Pancreas (tissue), 10 donors: ENCODE measurements around the gene MYO10. TPM values are rescaled to one million over a fixed set of nuclear protein-coding genes. Genes with fewer than 3 reads are reported as not detected.
"Not testable (repeated sequence)": the region's sequence is repeated elsewhere in the genome, so short reads cannot be mapped to it uniquely, and the experiment has no call there.

Source experiments
- ATAC-seq, 4 donors: fragments of 200-7000 bp; cut with Tn5 transposase; one replicate each; pipeline versions ENCODE4 v1.8.0 to v1.9.1; 2020; ENCODE audit warnings: mild to moderate bottlenecking in 4 of 4, moderate library complexity in 4 of 4
- DNase-seq, 6 donors: peaks; one replicate each; pipeline ENCODE4 v3.0.0-alpha.2; 2020
- FAIRE-seq: peaks from 2 replicates; lab custom pipeline; 2012; peaks lifted over from hg19 to GRCh38; lab: Jason Lieb, UNC
- H3K27ac ChIP-seq, 4 donors: fragments of 200-600 bp; sonication (generic); 1 replicate in 3 of 4; 2 replicates in 1 of 4; pipeline versions ENCODE4 v1.5.0 to v1.8.0; 2020
- H3K27me3 ChIP-seq, 4 donors: fragments of 200-600 bp; one replicate each; pipeline ENCODE4 v1.8.0; 2021
- H3K36me3 ChIP-seq, 3 donors: fragments of 200-600 bp; sonication (generic) in 1 of 3; one replicate each; pipeline versions ENCODE4 v1.5.0 to v1.8.0; 2020 to 2021
- H3K4me1 ChIP-seq, 3 donors: fragments of 200-600 bp; one replicate each; pipeline ENCODE4 v1.8.0; 2021
- H3K4me3 ChIP-seq, 4 donors: fragments of 200-600 bp; sonication (generic) in 2 of 4; one replicate each; pipeline versions ENCODE4 v1.5.0 to v1.8.0; 2020 to 2021
- H3K9me3 ChIP-seq, 4 donors: fragments of 200-600 bp; one replicate each; pipeline ENCODE4 v1.8.0; 2021
- WGBS, 2 donors: extraction: QIAGEN DNeasy Blood & Tissue Kit; methylation state at CpG; one replicate each; pipeline ENCODE4 v1.1.7; 2013; 5-methylcytosine and 5-hydroxymethylcytosine counted together
- intact Hi-C, 3 donors: fragments of 100-400 bp; cut with DNase I; formaldehyde crosslinking; loops; one replicate each; pipeline versions ENCODE4 v1.11.1 to v1.14.2; 2022
- polyA plus RNA-seq, 2 donors: library from polyadenylated mRNA; stranded (reverse); fragments of 200-250 nt; gene quantifications; one replicate each; pipeline ENCODE4 v1.2.3, GENCODE V29; 2013
- total RNA-seq, 6 donors: library from RNA; stranded (reverse); fragmentation: NEBNext Ultra II Directional in 4 of 6; extraction: Animal tissue kit (Norgen Biotek cat#: 25700) in 4 of 6; gene quantifications; one replicate each; pipeline versions ENCODE4 v1.2.1 to v1.2.4, GENCODE V29; 2021 to 2023
- TF ChIP-seq, protein P1 (sequence below), 4 donors: fragments of 200-600 bp; sonication (generic) in 3 of 4; IDR thresholded peaks; one replicate each; pipeline versions ENCODE4 v1.5.0 to v1.8.0; 2021; ENCODE audit warnings: antibody characterized with exemption in 4 of 4
- donor health status: healthy with polysubstance abuse.
- donor health status: DM: no; HTN: no; CAD: no; lungs with moderate emphysema.
- donor health status: DM: no; HTN: no; CAD: no.
- donor health status: control.
- donor health status: control.
- donor health status: Bipolar disorder and iron deficiency.
- donor health status: DM: yes; HTN: yes; CAD: no.
- donor health status: DM: no; HTN: no; CAD: no.
- donor health status: DM: no; HTN: no; CAD: no.
- donor health status: DM: yes; HTN: yes; CAD: no.

MYO10 gene
- total and polyA plus RNA-seq, 8 donors: 11.5 to 47.3 (median 34.8) TPM

DNA sequence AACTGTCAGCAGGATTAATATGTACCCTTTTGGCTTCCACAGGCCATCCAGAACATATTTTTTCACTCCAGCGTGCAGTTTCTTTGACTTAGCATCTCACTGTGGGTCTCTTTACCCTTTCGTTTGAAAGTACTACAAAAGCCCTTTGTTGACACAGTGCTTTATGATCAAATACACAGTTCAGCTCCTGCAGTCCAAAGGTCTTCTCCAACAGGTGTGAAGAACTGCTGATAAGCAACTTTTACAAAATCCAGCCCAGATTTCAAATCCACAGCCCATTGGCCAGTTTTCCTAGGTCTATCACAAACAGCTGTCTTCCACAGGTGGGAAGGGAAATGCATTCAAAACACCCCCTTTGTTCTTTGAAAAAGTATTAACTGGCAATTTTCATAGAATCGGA is 54.8 kb downstream of the MYO10 start:
- FAIRE-seq (no peak), ATAC-seq (peak; percentile 87 to 94 (median 89)), DNase-seq (peak in 3 of 6 donors; percentile 48 to 58 (median 56))
- Histone ChIP-seq H3K36me3 (no peaks in the 10 kb centered on the region), H3K4me3 (peak overlapping the region in 1 of 4 donors; percentile 6), H3K27ac (peak overlapping the region in 3 of 4 donors; percentile 12 to 79 (median 62)), H3K9me3 (no peaks in the 10 kb centered on the region), H3K27me3 (no peaks in the 10 kb centered on the region), H3K4me1 (peaks cover 49 to 66% (median 60%) of the 10 kb centered on the region in 3 donors)
- 8% methylated on average over 3 of the region's 3 CpGs for WGBS, 2 donors
- TF ChIP-seq, protein P1, sequence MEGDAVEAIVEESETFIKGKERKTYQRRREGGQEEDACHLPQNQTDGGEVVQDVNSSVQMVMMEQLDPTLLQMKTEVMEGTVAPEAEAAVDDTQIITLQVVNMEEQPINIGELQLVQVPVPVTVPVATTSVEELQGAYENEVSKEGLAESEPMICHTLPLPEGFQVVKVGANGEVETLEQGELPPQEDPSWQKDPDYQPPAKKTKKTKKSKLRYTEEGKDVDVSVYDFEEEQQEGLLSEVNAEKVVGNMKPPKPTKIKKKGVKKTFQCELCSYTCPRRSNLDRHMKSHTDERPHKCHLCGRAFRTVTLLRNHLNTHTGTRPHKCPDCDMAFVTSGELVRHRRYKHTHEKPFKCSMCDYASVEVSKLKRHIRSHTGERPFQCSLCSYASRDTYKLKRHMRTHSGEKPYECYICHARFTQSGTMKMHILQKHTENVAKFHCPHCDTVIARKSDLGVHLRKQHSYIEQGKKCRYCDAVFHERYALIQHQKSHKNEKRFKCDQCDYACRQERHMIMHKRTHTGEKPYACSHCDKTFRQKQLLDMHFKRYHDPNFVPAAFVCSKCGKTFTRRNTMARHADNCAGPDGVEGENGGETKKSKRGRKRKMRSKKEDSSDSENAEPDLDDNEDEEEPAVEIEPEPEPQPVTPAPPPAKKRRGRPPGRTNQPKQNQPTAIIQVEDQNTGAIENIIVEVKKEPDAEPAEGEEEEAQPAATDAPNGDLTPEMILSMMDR (IDR thresholded peaks at IDR 0.05): no peak
- intact Hi-C loops: no loop called here

DNA sequence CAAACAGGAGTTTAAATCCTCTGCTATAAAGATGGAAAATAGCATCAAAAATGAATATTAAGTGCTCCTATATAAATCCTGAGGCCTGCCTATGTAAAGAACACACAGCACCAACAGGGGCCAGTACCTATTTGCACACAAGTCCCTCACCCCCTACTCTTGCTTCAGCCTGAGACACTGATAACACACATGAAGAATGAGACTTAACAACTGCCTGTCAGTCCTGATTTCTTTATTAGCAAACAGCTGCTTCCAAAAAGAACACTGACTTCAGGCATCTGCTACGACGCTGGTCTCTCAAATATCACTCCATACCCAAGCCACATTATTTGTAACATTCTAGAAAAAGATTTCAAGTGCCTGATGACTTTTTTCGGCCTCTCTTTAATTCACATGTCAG is 55.5 kb downstream of the MYO10 start:
- H3K27me3 ChIP-seq: no peaks in the 10 kb centered on the region
- peak in 3 of 4 donors; percentile 2 to 5 (median 3) for ATAC-seq

DNA sequence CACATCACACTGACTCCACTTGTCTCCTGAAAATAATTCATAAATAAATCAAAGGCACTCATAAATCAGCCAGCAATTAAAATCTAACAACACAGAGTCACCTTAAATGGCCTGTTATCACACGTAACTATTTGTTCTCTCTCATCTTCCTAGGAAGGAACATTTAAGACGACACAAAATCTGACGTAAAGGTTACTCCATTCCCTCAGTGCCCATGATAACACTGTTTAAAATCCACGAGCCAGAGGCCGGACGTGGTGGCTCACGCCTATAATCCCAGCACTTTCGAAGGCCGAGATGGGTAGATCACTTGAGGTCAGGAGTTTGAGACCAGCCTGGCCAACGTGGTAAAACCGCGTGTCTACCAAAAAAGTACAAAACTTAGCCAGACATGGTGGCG is 56.4 kb downstream of the MYO10 start:
- TF ChIP-seq, protein P1 (IDR thresholded peaks at IDR 0.05): no peak
- no peak for ATAC-seq

More for the DNA sequence above, 55.5 kb downstream of the MYO10 start:
- peak overlapping the region in 1 of 4 donors; percentile 6 for H3K4me3 ChIP-seq
- DNase-seq: no peak
- TF ChIP-seq, protein P1 (IDR thresholded peaks at IDR 0.05): no peak
- H3K4me1 ChIP-seq: peaks cover 49 to 61% (median 54%) of the 10 kb centered on the region in 3 donors
- intact Hi-C loops: no loop called here
- no peak for FAIRE-seq
- no peaks in the 10 kb centered on the region for H3K36me3 ChIP-seq
- H3K27ac ChIP-seq: peak overlapping the region in 3 of 4 donors; percentile 12 to 79 (median 62)
- H3K9me3 ChIP-seq: no peaks in the 10 kb centered on the region
- WGBS, 2 donors: 18 to 20% methylated on average over 3 of the region's 3 CpGs

DNA sequence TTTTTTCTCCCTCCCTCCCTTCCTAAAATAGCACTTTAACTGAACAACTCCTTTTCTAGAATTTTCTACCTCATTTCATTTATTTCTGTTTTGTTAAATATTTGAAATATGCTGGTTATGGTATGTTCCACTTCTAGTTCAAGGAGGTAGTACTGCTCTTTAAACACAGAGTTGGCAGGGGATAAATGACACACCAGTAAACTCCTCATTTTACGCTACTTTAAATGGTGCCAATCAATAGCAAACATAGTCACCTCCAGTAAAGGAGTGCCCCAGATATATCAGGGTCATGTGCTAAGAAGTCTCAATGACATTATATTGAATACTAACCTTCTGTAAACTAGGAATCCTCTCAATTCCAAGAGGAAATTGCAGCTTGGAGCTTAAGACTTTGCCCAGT is 56.9 kb downstream of the MYO10 start:
- H3K36me3 ChIP-seq: peaks cover 0 to 4% (median 0%) of the 10 kb centered on the region in 3 donors
- ATAC-seq (peak; percentile 16 to 35 (median 27)), DNase-seq (no peak), FAIRE-seq (no peak)
- no peak overlapping the region for H3K4me3 ChIP-seq
- H3K27ac ChIP-seq: peak overlapping the region; percentile 15 to 79 (median 50)
- H3K4me1 ChIP-seq: peaks cover 38 to 51% (median 50%) of the 10 kb centered on the region in 3 donors
- 22 to 27% methylated on average over 1 of the region's 1 CpG for WGBS, 2 donors
- no peaks in the 10 kb centered on the region for H3K9me3 ChIP-seq
- TF ChIP-seq, protein P1 (IDR thresholded peaks at IDR 0.05): no peak
- intact Hi-C loops: no loop called here
- no peaks in the 10 kb centered on the region for H3K27me3 ChIP-seq

More for the DNA sequence above, 56.4 kb downstream of the MYO10 start:
- WGBS, 2 donors: 48 to 49% methylated on average over 13 of the region's 13 CpGs
- peaks cover 0 to under 1% (median 0%) of the 10 kb centered on the region in 3 donors for H3K36me3 ChIP-seq
- H3K4me3 ChIP-seq: no peak overlapping the region
- H3K4me1 ChIP-seq: peaks cover 42 to 55% (median 54%) of the 10 kb centered on the region in 3 donors
- DNase-seq (no peak), FAIRE-seq (no peak)
- no peaks in the 10 kb centered on the region for H3K27me3 ChIP-seq
- no peaks in the 10 kb centered on the region for H3K9me3 ChIP-seq
- peak overlapping the region; percentile 37 to 79 (median 50) for H3K27ac ChIP-seq
- intact Hi-C loops: no loop called here

DNA sequence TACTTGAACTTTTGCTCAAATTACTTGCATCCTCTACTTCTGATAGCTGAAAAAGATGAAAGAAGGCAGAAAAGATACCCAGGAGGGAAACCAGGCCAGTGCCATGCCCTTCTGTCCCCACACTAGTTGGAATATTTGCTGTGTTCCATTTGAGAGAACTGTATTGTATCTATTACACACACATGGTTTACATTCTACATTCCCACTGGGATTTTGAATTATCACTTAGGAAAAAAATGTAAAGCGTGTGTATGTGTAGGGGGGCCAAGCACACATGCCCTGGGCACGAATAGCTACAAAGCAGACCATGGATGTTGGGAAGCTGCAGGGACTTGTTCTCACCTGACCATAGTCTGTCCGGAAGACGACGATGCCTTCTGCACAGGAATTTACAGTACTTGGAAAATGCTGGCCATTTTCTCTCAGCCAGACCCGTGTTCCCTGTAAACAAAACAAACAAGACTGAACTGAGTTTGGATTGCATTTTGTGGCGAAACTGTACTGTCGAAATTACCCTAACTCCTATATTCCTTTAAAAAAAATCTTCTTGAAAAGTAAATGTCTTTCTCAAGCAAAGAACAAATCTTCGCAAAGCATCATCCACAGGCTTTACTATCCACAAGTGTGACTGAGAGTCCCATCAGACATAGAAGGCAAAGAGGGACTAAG is 58.7 kb downstream of the MYO10 start:
- Histone ChIP-seq H3K27me3 (no peaks in the 10 kb centered on the region), H3K4me1 (peaks cover 28 to 38% (median 35%) of the 10 kb centered on the region in 3 donors), H3K36me3 (peaks cover 0 to 4% (median 0%) of the 10 kb centered on the region in 3 donors), H3K4me3 (no peak overlapping the region), H3K27ac (no peak overlapping the region), H3K9me3 (no peaks in the 10 kb centered on the region)
- intact Hi-C loops: no loop called here
- DNase-seq (no peak), ATAC-seq (no peak), FAIRE-seq (no peak)
- 89 to 91% methylated on average over 9 of the region's 9 CpGs for WGBS, 2 donors
- TF ChIP-seq, protein P1 (IDR thresholded peaks at IDR 0.05): no peak

DNA sequence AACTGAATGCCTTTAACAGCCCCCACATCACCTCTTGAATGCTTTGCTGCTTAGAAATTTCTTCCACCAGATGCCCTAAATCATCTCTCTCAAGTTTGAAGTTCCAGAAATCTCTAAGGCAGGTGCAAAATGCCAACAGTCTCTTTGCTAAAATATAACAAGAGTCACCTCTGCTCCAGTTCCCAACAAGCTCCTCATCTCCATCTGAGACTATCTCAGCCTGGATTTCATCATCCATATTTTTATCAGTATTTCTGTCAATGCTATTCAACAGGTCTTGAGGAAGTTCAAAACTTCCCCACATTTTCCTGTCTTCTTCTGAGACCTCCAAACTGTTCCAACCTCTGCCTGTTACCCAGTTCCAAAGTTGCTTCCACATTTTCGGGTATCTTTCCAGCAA is 61.7 kb downstream of the MYO10 start:
- FAIRE-seq, ATAC-seq, H3K27me3 ChIP-seq, H3K9me3 ChIP-seq, H3K4me3 ChIP-seq, intact Hi-C loops, DNase-seq, H3K36me3 ChIP-seq, H3K27ac ChIP-seq: not testable (repeated sequence)
- peaks cover 8 to 10% (median 8%) of the 10 kb centered on the region in 3 donors for H3K4me1 ChIP-seq
- WGBS, 2 donors: 94 to 100% methylated on average over 1 of the region's 1 CpG
